Ascending aorta (tissue), 2 donors: Measurements from ENCODE around the gene NUP214. TPM values are rescaled to one million over a fixed set of nuclear protein-coding genes. Genes with fewer than 3 reads are reported as not detected.

Experiments used
- DNase-seq, 2 donors: peaks; one replicate each; pipeline ENCODE4 v3.0.0-alpha.2; 2019; ENCODE audit warnings: low spot score in 2 of 2
- H3K27ac ChIP-seq, 2 donors: fragments of 200-600 bp; sonication (generic); one replicate each; pipeline ENCODE4 v1.5.1; 2016 to 2017; ENCODE audit warnings: mild to moderate bottlenecking in 1 of 2
- H3K27me3 ChIP-seq: fragments of 200-600 bp; sonication (generic); one replicate; pipeline ENCODE4 v1.5.1; 2017
- H3K36me3 ChIP-seq, 2 donors: fragments of 200-600 bp; sonication (generic); one replicate each; pipeline ENCODE4 v1.5.1; 2016
- H3K4me1 ChIP-seq, 2 donors: fragments of 200-600 bp; sonication (generic); one replicate each; pipeline ENCODE4 v1.5.1; 2016 to 2017; ENCODE audit warnings: mild to moderate bottlenecking in 1 of 2
- H3K4me3 ChIP-seq, 2 donors: fragments of 200-600 bp; sonication (generic); one replicate each; pipeline ENCODE4 v1.5.1; 2016 to 2017; ENCODE audit warnings: mild to moderate bottlenecking in 1 of 2
- H3K9me3 ChIP-seq, 2 donors: fragments of 200-600 bp; sonication (generic); one replicate each; pipeline ENCODE4 v1.5.1; 2016
- intact Hi-C: fragments of 100-400 bp; cut with DNase I; formaldehyde crosslinking; loops from one replicate; pipeline ENCODE4 v1.15.1; 2023
- total RNA-seq: library from RNA; depleted of rRNA; stranded (reverse); fragments of >200 nt; gene quantifications from one replicate; pipeline ENCODE4 v1.1.0, GENCODE V29; 2016
- TF ChIP-seq, protein P1 (sequence below), 3 experiments: fragments of 200-600 bp in 2 of 3; fragments of 450-650 bp in 1 of 3; sonication (generic) in 2 of 3; IDR thresholded peaks; one replicate each; pipeline ENCODE4 v1.5.1; 2016 to 2019; ENCODE audit warnings: antibody characterized with exemption in 3 of 3, mild to moderate bottlenecking in 1 of 3, moderate library complexity in 1 of 3

The NUP214 gene
- total RNA-seq, 1 donor from 2014 or later: 234 TPM

DNA sequence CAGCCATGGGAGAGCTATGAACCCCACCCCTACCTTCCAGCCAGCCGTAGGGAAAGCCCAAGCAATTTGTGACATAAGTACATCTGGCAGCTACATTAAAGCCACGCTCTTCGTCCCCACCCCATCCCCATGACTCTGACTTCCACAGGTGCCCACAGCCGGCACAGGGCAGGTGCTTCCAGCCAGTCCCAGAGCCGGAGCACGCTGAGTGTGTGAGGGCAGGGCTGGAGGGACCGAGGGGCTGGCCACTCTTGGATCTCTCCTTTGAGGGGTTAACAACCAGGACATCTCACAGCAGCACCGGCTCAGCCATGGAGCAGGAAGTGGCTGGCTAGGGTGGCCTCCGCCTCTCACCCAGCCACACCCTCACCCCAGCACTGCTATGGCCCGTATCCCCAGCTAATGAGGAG lies 153.3 kb downstream of the NUP214 start:
- intact Hi-C loops: loop anchor here (1.0 kb wide), 1 partner anchor 11 kb away; the partner anchor contains the start of gene PLPP7
- H3K27ac ChIP-seq: no peak overlapping the region

DNA sequence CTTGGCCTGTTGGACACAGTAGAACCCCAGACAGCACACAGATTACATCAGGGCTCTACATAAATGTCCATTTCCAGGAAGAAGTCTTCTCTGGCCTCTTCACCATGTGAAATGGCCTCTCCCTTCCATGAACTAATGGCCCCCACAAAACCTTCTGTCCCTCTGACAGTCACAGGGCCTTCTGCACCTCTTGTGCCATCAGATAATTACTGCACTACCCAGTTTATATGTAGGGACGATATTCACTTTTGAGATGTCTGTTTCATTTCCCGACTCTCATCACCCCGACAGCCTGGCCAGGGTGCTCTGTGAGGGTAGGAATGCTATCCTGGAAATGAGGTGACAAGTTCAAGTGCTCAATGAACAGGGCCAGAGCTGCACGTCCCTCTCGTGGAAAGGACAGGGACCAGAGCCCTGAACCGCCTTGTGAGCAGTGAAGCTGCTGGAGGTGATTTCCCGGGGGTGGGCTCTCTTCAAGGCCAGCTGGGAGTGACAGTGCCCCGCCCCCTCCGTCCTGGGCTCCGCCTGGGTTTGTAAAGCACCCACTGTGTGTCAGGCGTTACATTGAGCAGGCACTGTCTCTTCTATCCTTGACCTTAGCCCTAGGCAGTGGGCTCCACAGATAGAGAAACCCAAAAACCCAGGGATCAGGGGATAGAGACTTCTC lies 153.9 kb downstream of the NUP214 start:
- no peak for DNase-seq
- Histone ChIP-seq H3K27me3 (no peaks in the 10 kb centered on the region), H3K9me3 (no peaks in the 10 kb centered on the region), H3K27ac (no peak overlapping the region), H3K4me3 (no peak overlapping the region), H3K36me3 (no peaks in the 10 kb centered on the region), H3K4me1 (peaks cover 7 to 8% of the 10 kb centered on the region in 2 donors)
- intact Hi-C loops: no loop called here
- TF ChIP-seq, protein P1, sequence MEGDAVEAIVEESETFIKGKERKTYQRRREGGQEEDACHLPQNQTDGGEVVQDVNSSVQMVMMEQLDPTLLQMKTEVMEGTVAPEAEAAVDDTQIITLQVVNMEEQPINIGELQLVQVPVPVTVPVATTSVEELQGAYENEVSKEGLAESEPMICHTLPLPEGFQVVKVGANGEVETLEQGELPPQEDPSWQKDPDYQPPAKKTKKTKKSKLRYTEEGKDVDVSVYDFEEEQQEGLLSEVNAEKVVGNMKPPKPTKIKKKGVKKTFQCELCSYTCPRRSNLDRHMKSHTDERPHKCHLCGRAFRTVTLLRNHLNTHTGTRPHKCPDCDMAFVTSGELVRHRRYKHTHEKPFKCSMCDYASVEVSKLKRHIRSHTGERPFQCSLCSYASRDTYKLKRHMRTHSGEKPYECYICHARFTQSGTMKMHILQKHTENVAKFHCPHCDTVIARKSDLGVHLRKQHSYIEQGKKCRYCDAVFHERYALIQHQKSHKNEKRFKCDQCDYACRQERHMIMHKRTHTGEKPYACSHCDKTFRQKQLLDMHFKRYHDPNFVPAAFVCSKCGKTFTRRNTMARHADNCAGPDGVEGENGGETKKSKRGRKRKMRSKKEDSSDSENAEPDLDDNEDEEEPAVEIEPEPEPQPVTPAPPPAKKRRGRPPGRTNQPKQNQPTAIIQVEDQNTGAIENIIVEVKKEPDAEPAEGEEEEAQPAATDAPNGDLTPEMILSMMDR (IDR thresholded peaks at IDR 0.05): no peak

More for the DNA sequence above, 153.3 kb downstream of the NUP214 start:
- Histone ChIP-seq H3K4me1 (peaks cover 7 to 8% of the 10 kb centered on the region in 2 donors), H3K4me3 (no peak overlapping the region), H3K27me3 (no peaks in the 10 kb centered on the region), H3K36me3 (no peaks in the 10 kb centered on the region), H3K9me3 (no peaks in the 10 kb centered on the region)
- DNase-seq: no peak
- TF ChIP-seq, protein P1 (IDR thresholded peaks at IDR 0.05): no peak

DNA sequence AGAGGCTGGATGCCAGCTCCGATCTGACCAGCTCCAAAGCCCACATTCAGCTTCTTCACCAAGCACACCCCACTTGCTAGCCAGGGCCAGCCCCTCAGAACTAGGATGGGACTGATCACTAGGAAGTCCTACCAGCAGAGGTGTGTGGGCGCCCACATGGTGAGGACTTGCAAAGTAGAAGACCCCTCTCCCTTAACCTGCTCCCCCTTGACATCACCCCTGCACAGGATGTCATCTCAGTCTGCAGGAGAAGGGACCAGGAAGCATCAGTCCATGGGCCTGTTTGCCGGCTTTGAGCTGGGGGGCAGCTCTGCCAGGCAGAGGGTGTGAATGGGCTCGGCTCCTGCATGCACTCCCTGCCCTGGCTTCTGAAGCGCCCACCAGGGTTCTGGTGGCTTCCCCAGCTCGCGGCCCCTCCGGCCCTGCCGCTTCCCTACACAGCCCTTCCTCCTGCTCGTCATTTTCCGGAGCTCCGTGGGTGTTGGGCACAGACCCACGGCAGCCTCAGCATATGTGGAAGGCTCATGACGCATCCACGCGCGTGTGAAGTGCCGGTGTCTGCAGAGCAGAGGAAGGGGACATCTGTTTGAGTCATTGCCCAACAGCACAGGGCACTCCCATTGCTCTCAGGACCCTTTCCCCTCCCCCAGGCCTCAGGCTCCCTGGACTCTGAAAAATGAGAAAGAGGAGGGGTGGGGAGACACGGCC lies 154.6 kb downstream of the NUP214 start:
- no peaks in the 10 kb centered on the region for H3K9me3 ChIP-seq
- intact Hi-C loops: no loop called here
- TF ChIP-seq, protein P1 (IDR thresholded peaks at IDR 0.05): no peak
- H3K27me3 ChIP-seq: no peaks in the 10 kb centered on the region
- no peak for DNase-seq
- H3K4me3 ChIP-seq: no peak overlapping the region
- H3K4me1 ChIP-seq: peaks cover 7 to 8% of the 10 kb centered on the region in 2 donors
- H3K27ac ChIP-seq: no peak overlapping the region
- no peaks in the 10 kb centered on the region for H3K36me3 ChIP-seq

DNA sequence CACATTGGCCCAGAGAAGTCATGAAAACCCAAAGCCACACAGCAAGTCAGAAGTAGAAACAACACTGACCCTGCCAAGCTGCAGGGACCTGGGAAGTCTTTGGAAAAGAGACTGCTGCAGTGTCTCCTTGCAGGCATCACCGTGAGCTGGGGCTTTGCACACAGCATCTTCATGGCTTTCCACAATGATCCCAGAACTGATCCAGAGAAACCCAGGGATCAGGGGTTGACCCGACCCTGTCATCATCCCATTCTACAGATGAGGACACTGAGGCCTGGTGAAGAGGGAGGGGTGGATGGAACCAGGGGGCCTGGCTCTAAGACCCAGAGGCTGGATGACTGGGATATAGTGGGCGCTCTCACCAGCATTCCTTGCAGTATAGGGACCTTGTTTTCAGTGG lies 155.3 kb downstream of the NUP214 start:
- Histone ChIP-seq H3K4me1 (peaks cover 7 to 8% of the 10 kb centered on the region in 2 donors), H3K27ac (no peak overlapping the region), H3K27me3 (no peaks in the 10 kb centered on the region), H3K9me3 (no peaks in the 10 kb centered on the region), H3K4me3 (no peak overlapping the region), H3K36me3 (no peaks in the 10 kb centered on the region)
- no peak for DNase-seq
- TF ChIP-seq, protein P1 (IDR thresholded peaks at IDR 0.05): no peak
- intact Hi-C loops: no loop called here

DNA sequence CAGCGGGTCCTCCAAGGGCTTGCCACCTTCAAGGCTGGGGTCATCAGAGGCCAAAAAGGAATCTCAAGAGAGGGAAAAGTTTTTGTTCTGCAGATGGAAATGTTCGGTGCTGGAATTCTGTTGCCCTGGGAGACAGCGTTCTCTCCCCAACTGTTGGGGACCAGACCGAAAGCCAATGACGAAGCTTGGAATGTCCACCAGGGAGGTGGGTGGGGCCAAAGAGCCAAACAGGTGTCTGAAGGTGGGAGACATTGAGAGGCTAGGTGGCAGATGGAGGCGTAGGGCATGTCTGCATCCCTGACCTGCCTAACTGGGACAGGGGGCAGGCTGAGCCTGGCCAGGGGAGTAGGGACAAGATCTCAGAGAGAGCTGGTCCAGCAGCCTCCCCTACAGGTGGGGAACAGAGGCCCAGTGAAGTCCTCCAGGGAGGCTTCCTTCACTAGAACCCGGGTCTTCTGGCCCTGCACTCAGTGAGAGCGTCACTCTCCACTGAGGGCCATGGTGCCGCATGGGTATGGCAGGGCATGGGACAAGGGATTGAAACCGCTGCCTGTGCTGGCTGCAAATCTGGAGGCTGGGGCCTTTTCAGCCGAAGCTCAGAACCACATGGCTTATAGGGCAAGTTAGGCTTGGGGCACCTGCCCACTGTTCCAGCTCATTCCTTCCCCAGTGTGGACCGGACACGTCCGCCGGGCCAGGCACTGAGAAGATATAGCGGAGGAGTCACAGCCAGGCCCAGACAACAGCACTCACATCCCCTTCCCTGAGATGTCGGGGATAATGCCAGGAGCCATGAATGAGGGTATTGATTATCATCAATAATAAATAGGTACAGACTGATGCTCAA lies 156.0 kb downstream of the NUP214 start:
- H3K4me1 ChIP-seq: peaks cover 7 to 8% of the 10 kb centered on the region in 2 donors
- no peak overlapping the region for H3K27ac ChIP-seq
- H3K4me3 ChIP-seq: no peak overlapping the region
- TF ChIP-seq, protein P1 (IDR thresholded peaks at IDR 0.05): no peak
- H3K27me3 ChIP-seq: no peaks in the 10 kb centered on the region
- H3K36me3 ChIP-seq: no peaks in the 10 kb centered on the region
- intact Hi-C loops: no loop called here
- DNase-seq: no peak
- no peaks in the 10 kb centered on the region for H3K9me3 ChIP-seq
